CD1c-positive myeloid dendritic cell (primary cell): ENCODE data around the gene KATNB1.

Experiments used
- DNase-seq: peaks from one replicate; pipeline ENCODE4 v3.0.0-alpha.2; 2016; ENCODE audit errors: extremely low spot score

The KATNB1 gene

DNA sequence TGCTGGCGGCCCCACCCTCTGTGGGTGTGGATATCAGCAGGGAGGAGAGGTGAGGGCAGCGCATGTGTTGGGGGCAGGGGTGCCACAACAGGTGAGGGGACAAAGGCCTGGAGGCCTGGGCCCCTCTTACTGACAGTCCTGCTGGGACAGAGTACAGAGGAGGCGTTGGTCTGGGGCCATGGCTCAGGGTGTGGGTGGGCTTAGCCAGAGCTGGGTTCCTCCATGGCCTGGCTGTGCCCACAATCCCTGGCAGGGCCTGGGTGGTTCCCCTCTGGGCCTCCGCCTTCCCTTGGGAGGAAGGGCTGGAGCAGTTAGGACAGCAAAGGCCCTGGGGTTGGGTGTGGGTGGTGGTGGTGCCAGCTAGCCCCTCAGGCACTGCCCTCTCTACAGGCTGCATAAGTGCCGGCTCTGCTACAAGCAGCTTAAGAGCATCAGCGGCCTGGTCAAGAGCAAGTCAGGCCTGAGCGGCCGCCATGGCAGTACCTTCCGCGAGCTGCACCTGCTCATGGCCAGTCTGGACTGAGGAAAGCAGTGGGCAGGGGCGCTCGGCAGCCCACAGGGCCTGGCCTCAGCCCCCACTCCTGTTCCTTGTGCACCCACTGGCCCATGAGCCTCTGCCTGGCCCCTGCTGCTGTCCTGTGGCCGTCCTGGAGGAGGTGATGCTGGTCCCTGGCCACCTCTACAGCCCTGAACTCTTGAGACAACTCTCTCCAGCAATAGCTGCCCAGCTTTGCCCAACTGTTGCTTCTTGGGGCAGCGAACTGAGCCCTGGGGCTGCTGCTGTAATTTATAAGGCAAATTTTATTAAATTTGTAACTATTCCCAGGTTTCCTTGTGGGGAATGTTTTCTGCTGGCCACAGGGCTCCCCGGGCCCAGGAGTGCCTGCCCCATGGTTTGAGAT lies 21.1 kb downstream of the KATNB1 start:
- DNase-seq, result peak; percentile 19

GRCh38 chr16:57757326-57757786 lies 21.8 kb downstream of the KATNB1 start:
- DNase-seq, result peak; percentile 89

- DNase-seq, result no peak
These were observed 22.3 kb downstream of the KATNB1 start for GRCh38 chr16:57757883-57758282.

- DNase-seq, result peak; percentile 20
These were observed 23.0 kb downstream of the KATNB1 start for GRCh38 chr16:57758331-57759117.

DNA sequence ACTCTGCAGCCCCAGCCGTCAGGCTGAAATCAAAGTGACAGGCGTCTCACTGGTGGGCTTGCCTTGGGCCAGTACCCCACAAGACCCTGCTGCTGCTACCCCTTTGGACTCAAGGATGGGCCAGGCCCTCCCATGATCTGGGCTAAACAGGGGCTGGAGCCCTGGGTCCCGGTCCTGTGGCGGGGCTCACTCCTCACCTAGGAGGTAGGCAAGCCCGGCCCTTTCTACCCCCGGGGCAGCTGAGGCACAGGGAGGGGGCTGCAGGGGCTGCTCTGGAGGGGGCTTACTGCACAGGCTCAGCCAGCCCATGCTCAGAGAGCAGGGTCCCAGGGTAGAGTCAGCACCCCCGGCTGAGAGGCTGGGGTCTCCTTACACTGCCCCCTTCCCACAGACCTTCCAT lies 23.6 kb downstream of the KATNB1 start:
- DNase-seq, result no peak

DNA sequence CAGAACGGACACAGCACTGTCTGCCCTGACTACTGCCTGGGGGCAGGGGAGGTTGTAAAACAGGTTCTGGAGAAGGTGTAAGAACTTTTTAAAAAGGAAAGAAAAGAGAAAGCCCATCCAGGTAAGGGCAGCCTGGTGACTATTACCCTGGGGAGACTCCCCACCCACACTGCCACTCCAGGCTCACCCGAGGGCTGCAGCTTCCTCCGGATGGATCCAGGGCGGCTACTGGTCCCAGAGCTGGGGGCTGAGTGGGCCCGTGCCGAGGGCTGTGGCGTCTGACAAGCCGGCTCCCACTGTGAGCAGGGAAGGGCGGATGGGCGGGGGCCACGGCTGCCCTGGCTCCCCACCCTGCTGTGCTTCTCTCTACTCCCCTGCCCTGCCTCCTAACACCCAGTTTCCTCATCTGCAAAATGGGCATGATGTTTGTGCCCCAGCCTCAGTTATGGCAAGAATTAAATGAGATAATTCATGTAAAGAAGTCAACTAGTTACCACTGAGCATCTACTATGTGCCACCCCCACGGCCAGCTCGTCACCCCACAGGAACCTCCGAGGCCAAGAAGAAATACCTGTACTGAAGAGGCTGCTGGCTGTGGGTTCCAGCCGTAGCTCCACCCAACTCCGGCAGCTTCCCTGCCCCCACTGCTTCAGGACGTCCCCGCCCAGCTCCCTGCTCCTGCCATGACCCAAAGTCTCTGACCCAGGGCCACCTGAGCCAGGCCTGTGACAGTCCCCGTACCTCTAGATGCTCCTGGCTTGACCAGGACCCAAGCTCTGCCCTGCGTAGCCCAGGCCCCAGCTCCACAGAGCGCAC lies 24.2 kb downstream of the KATNB1 start:
- DNase-seq, result peak; percentile 12

- no peak for DNase-seq
These were observed 25.0 kb downstream of the KATNB1 start for GRCh38 chr16:57760357-57761160.

DNA sequence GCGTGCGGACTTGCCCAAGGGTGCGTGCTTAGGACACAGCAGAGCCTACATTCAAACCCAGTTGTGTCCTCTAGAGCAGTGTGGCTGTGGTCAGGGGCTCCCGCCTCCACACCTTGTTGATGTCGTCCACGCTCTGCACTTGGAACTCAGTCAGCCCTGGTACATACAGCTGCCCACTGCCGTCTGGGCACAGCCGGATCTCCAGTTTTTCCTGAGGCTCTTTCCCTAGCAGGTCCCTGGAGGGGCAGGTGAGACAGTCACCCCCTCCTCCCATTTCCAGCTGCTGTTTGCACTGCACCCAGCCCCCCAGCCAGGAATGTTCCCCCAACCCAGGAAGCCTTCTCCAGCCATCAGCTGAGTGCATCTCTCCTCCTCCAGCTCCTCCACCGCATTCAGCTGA lies 25.7 kb downstream of the KATNB1 start:
- no peak for DNase-seq

- DNase-seq, result no peak
These were observed 26.4 kb downstream of the KATNB1 start for GRCh38 chr16:57761957-57762356.

GRCh38 chr16:57762365-57763040 lies 26.9 kb downstream of the KATNB1 start:
- no peak for DNase-seq

DNA sequence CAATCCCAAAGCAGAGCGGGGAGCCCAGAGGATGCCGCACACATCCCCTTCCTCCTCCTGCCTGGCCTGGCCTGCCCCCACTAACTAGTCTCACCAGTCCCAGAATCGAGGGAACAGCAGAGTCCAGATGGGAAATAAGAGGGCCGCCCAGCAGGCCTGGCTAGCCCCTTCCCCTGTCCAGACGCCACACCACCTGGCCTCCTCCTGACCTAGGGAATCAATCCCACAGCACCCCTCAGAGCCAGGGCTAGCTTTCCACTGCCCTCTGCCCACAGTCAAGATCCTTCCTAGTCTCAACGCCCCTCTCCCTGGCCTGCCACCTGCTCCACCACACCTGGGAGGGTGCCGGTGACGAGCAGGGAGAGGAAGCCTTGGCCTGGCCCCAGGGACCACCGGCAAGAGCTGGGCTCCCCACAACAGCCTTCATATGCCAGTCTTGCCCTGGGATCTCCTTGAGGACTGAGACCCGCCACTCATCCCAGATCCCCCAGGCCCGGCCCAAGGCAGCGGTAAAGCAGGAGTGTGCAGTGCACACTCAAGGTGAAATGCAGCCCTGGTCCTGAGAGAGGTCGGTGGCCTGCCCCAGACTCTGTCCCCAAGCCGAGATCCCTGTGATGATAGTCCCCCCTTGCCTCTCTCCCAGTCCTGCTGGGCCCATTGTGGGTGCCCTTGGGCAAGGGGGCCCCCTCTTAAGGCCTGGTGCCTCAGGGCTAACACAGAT lies 27.9 kb downstream of the KATNB1 start:
- no peak for DNase-seq

DNA sequence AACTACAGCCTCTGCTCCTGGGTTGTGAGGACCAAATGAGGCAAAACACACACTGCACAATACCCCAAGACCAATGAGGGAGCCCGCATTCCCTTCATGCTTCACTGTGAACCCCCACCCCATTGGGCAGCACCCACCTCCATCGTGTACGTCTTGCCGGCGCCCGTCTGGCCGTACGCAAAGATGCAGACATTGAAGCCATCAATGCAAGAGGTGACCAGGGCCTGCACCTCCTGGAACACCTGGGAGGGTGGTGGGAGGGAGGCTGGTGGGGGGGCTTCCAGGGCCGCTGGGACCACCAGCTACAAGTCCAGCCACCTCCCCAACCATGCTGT lies 28.4 kb downstream of the KATNB1 start:
- DNase-seq, result no peak

- peak; percentile 66 for DNase-seq
These were observed 29.0 kb downstream of the KATNB1 start for GRCh38 chr16:57764341-57765159.

- no peak for DNase-seq
These were observed 29.7 kb downstream of the KATNB1 start for GRCh38 chr16:57765160-57765728.

- no peak for DNase-seq
These were observed 31.3 kb downstream of the KATNB1 start for GRCh38 chr16:57766714-57767348.

- no peak for DNase-seq
These were observed 34.1 kb downstream of the KATNB1 start for GRCh38 chr16:57769541-57770145.

DNA sequence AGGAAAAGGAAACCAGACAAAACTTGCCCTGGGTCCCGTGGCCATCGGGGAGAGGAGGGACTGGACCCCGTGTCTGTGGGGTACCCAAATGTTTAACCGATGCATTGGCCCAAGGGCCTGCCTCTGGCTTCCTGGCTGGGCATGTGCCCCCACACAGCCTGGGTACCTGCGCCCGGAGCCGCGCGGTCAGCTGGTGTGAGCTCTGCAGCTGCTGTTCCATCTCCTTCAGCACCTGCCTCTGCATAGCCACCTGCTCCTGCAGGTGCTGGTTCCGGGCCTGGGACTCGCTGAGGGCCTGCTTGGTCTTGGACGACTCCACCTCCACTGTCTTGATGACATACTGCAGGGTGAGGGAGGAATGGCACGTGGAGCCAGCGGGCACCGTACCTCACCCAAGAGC lies 34.8 kb downstream of the KATNB1 start:
- no peak for DNase-seq
